ENCODE measurements around the gene MAB21L3. TPM values are rescaled to one million over a fixed set of nuclear protein-coding genes. Genes with fewer than 3 reads are reported as not detected.
A peak's percentile ranks its signal among the peaks of the same experiment; 100 is the strongest.

Gene MAB21L3
- total RNA-seq, 1 donor from 2014 or later: 0.52 TPM

DNA sequence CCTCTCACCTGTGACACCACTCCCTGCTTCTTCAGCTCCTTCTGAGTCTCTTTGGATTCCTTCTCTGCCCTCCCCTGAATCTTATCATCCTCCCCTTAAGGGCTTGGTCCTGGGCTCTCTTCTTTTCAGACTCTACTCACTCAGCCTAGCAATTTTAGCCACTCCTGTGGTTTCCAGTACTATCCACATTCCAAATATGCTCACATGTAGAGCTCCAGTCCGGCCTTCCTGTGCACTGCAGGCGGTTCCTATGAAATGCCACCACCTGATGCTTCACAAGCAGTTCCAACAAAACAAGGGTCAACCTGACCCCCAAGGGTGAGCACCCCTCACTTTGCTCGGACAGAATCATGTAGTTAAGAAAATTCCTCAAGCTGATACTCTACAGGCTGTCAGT lies 35.9 kb downstream of the MAB21L3 start:
- DNase-seq (ENCODE audit: low read depth): no peak
- TF ChIP-seq, protein P1, sequence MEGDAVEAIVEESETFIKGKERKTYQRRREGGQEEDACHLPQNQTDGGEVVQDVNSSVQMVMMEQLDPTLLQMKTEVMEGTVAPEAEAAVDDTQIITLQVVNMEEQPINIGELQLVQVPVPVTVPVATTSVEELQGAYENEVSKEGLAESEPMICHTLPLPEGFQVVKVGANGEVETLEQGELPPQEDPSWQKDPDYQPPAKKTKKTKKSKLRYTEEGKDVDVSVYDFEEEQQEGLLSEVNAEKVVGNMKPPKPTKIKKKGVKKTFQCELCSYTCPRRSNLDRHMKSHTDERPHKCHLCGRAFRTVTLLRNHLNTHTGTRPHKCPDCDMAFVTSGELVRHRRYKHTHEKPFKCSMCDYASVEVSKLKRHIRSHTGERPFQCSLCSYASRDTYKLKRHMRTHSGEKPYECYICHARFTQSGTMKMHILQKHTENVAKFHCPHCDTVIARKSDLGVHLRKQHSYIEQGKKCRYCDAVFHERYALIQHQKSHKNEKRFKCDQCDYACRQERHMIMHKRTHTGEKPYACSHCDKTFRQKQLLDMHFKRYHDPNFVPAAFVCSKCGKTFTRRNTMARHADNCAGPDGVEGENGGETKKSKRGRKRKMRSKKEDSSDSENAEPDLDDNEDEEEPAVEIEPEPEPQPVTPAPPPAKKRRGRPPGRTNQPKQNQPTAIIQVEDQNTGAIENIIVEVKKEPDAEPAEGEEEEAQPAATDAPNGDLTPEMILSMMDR (conservative IDR thresholded peaks at IDR 0.05; ENCODE audit: low read depth, low read length): no peak
- H3K4me3 ChIP-seq (ENCODE audit: low read depth, low read length): no peak overlapping the region

GRCh38 chr1:116147972-116148371 lies 36.8 kb downstream of the MAB21L3 start:
- no peak overlapping the region for H3K4me3 ChIP-seq (ENCODE audit: low read depth, low read length)
- TF ChIP-seq, protein P1 (conservative IDR thresholded peaks at IDR 0.05; ENCODE audit: low read depth, low read length): no peak
- DNase-seq (ENCODE audit: low read depth): no peak

- TF ChIP-seq, protein P1 (conservative IDR thresholded peaks at IDR 0.05; ENCODE audit: low read depth, low read length): no peak
- no peak overlapping the region for H3K4me3 ChIP-seq (ENCODE audit: low read depth, low read length)
- DNase-seq (ENCODE audit: low read depth): no peak
These were observed 37.8 kb downstream of the MAB21L3 start for GRCh38 chr1:116148967-116149366.

DNA sequence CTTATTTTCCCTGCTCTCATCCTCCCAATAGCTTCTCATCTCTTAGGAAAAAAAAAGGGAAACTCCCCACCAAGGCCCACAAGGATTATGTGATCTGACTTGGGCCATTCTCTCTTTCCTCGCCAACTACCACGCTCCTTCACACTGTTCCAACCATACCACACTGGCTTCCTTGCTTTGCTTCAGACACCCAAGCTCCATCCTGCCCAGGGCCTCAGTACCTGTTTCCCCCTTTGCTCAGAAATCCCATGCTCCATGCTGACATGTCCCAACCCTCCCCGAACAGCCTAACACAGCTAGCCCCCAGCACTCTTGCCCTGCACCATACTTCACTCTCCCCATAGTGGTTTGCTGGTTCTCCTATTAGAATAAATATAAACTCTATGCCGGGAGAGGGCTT lies 39.2 kb downstream of the MAB21L3 start:
- DNase-seq (ENCODE audit: low read depth): no peak
- H3K4me3 ChIP-seq (ENCODE audit: low read depth, low read length): no peak overlapping the region
- TF ChIP-seq, protein P1 (conservative IDR thresholded peaks at IDR 0.05; ENCODE audit: low read depth, low read length): no peak

- TF ChIP-seq, protein P1 (conservative IDR thresholded peaks at IDR 0.05; ENCODE audit: low read depth, low read length): peak; percentile 80
- no peak for DNase-seq (ENCODE audit: low read depth)
- H3K4me3 ChIP-seq (ENCODE audit: low read depth, low read length): peak overlapping the region; percentile 57
These were observed 40.8 kb downstream of the MAB21L3 start for GRCh38 chr1:116151739-116152576.

DNA sequence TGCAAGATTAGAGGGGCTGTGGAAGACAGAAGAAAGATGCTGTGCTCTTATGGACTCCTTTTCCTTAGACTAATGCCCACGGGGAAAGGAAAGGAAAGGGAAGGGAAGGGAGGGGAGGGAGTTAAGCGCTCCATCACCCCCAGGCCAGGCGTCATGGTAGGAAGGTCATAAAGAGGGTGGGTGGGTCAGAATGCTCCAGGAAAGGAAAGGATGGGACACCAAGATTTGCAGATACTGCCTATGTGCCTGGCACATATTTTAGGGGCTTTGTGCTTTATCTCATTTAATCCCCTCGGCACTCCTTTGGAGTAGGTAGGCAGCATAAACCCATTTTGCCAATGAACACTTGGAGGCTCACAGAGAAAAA lies 41.4 kb downstream of the MAB21L3 start:
- H3K4me3 ChIP-seq (ENCODE audit: low read depth, low read length): peak overlapping the region; percentile 57
- TF ChIP-seq, protein P1 (conservative IDR thresholded peaks at IDR 0.05; ENCODE audit: low read depth, low read length): no peak
- no peak for DNase-seq (ENCODE audit: low read depth)

All from epithelial cell of proximal tubule (primary cell).